ENCODE results near the gene NTNG2. TPM values are rescaled to one million over a fixed set of nuclear protein-coding genes. Genes with fewer than 3 reads are reported as not detected.

NTNG2 gene
- total and polyA plus RNA-seq, 7 donors = 0.01 to 1.3 (median 0.20) TPM

- DNase-seq = peak; percentile 97
- H3K27ac ChIP-seq = no peak overlapping the region
- no peaks in the 10 kb centered on the region for H3K36me3 ChIP-seq (ENCODE audit: insufficient read depth in 1 of 2, low read depth in 1 of 2)
- H3K27me3 ChIP-seq (ENCODE audit: insufficient read depth in 3 of 3, low read length in 2 of 3) = peaks cover 0 to 65% (median 14%) of the 10 kb centered on the region in 3 donors
- 3 to 6% (median 4%) methylated on average over 55 to 63 of the region's 63 CpGs for WGBS, 3 donors
- TF ChIP-seq CTCF (IDR thresholded peaks at IDR 0.05) = no peak
- ATAC-seq = peak; percentile 81 to 90 (median 88)
- peak overlapping the region; percentile 61 for H3K4me3 ChIP-seq
- H3K4me1 ChIP-seq = no peaks in the 10 kb centered on the region
- H3K9me3 ChIP-seq = no peaks in the 10 kb centered on the region
- intact Hi-C loops (cut with DNase I) = no loop called here
Observed at GRCh38 chr9:132240841-132241482, 79.1 kb downstream of the NTNG2 start.

GRCh38 chr9:132241483-132241839, 79.6 kb downstream of the NTNG2 start:
- peak overlapping the region; percentile 61 for H3K4me3 ChIP-seq
- 0 to 2% (median 0%) methylated on average over 9 to 33 of the region's 33 CpGs for WGBS, 3 donors
- DNase-seq = no peak
- H3K4me1 ChIP-seq = no peaks in the 10 kb centered on the region
- peak in 1 of 4 donors; percentile 2 for ATAC-seq
- no peaks in the 10 kb centered on the region for H3K9me3 ChIP-seq
- no peaks in the 10 kb centered on the region for H3K36me3 ChIP-seq (ENCODE audit: insufficient read depth in 1 of 2, low read depth in 1 of 2)
- intact Hi-C loops (cut with DNase I) = no loop called here
- H3K27ac ChIP-seq = no peak overlapping the region
- H3K27me3 ChIP-seq (ENCODE audit: insufficient read depth in 3 of 3, low read length in 2 of 3) = peaks cover 0 to 70% (median 16%) of the 10 kb centered on the region in 3 donors
- no peak for TF ChIP-seq CTCF (IDR thresholded peaks at IDR 0.05)

GRCh38 chr9:132241840-132242620, 80.2 kb downstream of the NTNG2 start:
- ATAC-seq (no peak), DNase-seq (peak in 1 of 2 donors; percentile 54)
- no peaks in the 10 kb centered on the region for H3K36me3 ChIP-seq (ENCODE audit: insufficient read depth in 1 of 2, low read depth in 1 of 2)
- H3K4me3 ChIP-seq = peak overlapping the region; percentile 61
- TF ChIP-seq CTCF (IDR thresholded peaks at IDR 0.05) = no peak
- 1% methylated on average over 53 to 81 of the region's 81 CpGs for WGBS, 3 donors
- intact Hi-C loops (cut with DNase I) = no loop called here
- H3K9me3 ChIP-seq = no peaks in the 10 kb centered on the region
- H3K4me1 ChIP-seq = no peaks in the 10 kb centered on the region
- H3K27ac ChIP-seq = no peak overlapping the region
- peaks cover 0 to 76% (median 19%) of the 10 kb centered on the region in 3 donors for H3K27me3 ChIP-seq (ENCODE audit: insufficient read depth in 3 of 3, low read length in 2 of 3)

GRCh38 chr9:132242621-132243155, 80.8 kb downstream of the NTNG2 start:
- H3K4me3 ChIP-seq = peak overlapping the region; percentile 61
- H3K36me3 ChIP-seq (ENCODE audit: insufficient read depth in 1 of 2, low read depth in 1 of 2) = no peaks in the 10 kb centered on the region
- DNase-seq (peak in 1 of 2 donors; percentile 57), ATAC-seq (no peak)
- no peak for TF ChIP-seq CTCF (IDR thresholded peaks at IDR 0.05)
- H3K27me3 ChIP-seq (ENCODE audit: insufficient read depth in 3 of 3, low read length in 2 of 3) = peaks cover 0 to 79% (median 16%) of the 10 kb centered on the region in 3 donors
- H3K9me3 ChIP-seq = no peaks in the 10 kb centered on the region
- H3K27ac ChIP-seq = no peak overlapping the region
- 19 to 26% (median 21%) methylated on average over 18 of the region's 18 CpGs for WGBS, 3 donors
- intact Hi-C loops (cut with DNase I) = no loop called here
- no peaks in the 10 kb centered on the region for H3K4me1 ChIP-seq

All from psoas muscle (tissue), 8 donors.